Stimulated activated CD8-positive, alpha-beta memory T cell treated with anti-CD3 and anti-CD28 coated beads, Interleukin-7, amount 100 ng/mL, for 48 hours (primary cell): ENCODE data around the gene NKX6-2.
"Not testable (repeated sequence)": the region's sequence is repeated elsewhere in the genome, so short reads cannot be mapped to it uniquely, and the experiment has no call there.

Experiments
- DNase-seq, 2 donors: peaks; one replicate each; pipeline ENCODE4 v3.0.0-alpha.2; 2020; ENCODE audit warnings: low read depth in 1 of 2; ENCODE audit errors: extremely low read depth in 1 of 2

NKX6-2 gene

GRCh38 chr10:132743196-132743924 lies 42.6 kb downstream of the NKX6-2 start:
- DNase-seq: not testable (repeated sequence)

GRCh38 chr10:132742837-132743194 lies 43.1 kb downstream of the NKX6-2 start:
- DNase-seq: no peak

GRCh38 chr10:132742167-132742836 lies 43.6 kb downstream of the NKX6-2 start:
- DNase-seq: no peak

- no peak for DNase-seq
These were observed 45.4 kb downstream of the NKX6-2 start for GRCh38 chr10:132740588-132740987.

GRCh38 chr10:132739225-132739613 lies 46.7 kb downstream of the NKX6-2 start:
- no peak for DNase-seq

GRCh38 chr10:132738454-132739224 lies 47.3 kb downstream of the NKX6-2 start:
- no peak for DNase-seq

GRCh38 chr10:132737390-132738048 lies 48.4 kb downstream of the NKX6-2 start:
- no peak for DNase-seq

GRCh38 chr10:132735923-132736391 lies 50.0 kb downstream of the NKX6-2 start:
- DNase-seq: no peak

- DNase-seq: no peak
These were observed 50.6 kb downstream of the NKX6-2 start for GRCh38 chr10:132735341-132735775.

GRCh38 chr10:132733926-132734325 lies 52.0 kb downstream of the NKX6-2 start:
- no peak for DNase-seq
